Left ventricle myocardium inferior (tissue), 1 donor: ENCODE data around the gene SNX9. TPM values are rescaled to one million over a fixed set of nuclear protein-coding genes. Genes with fewer than 3 reads are reported as not detected.

Experiments used
- DNase-seq: peaks from one replicate; pipeline ENCODE4 v3.0.0-alpha.2; 2020
- H3K27ac ChIP-seq: fragments of 200-600 bp; replicated peaks from 2 replicates; pipeline ENCODE4 v1.8.0; 2021
- H3K27me3 ChIP-seq: fragments of 200-600 bp; 2 replicates; pipeline ENCODE4 v1.8.0; 2021; ENCODE audit warnings: low read depth
- H3K36me3 ChIP-seq: fragments of 200-600 bp; 2 replicates; pipeline ENCODE4 v1.8.0; 2021
- H3K4me1 ChIP-seq: fragments of 200-600 bp; 2 replicates; pipeline ENCODE4 v1.8.0; 2021
- H3K4me3 ChIP-seq: fragments of 200-600 bp; 2 replicates; pipeline ENCODE4 v1.8.0; 2021; ENCODE audit warnings: mild to moderate bottlenecking, moderate library complexity
- H3K9me3 ChIP-seq: fragments of 200-600 bp; replicated peaks from 2 replicates; pipeline ENCODE4 v1.8.0; 2021
- CTCF ChIP-seq: fragments of 200-600 bp; IDR thresholded peaks from 2 replicates; pipeline ENCODE4 v1.8.0; 2021; ENCODE audit warnings: antibody characterized with exemption, mild to moderate bottlenecking, borderline replicate concordance
- intact Hi-C: fragments of 100-400 bp; cut with micrococcal nuclease; formaldehyde crosslinking; loops from one replicate; pipeline ENCODE4 v1.11.0; 2022
- total RNA-seq: library from RNA; stranded (reverse); fragmentation: NEBNext Ultra II Directional; extraction: Animal tissue kit (Norgen Biotek cat#: 25700); gene quantifications from one replicate; pipeline ENCODE4 v1.2.1, GENCODE V29; 2021
- donor health status: DM: no; HTN: yes; CAD: no; lungs with severe emphysema.

SNX9 gene
- total RNA-seq, 1 donor from 2014 or later, result 31.9 TPM

GRCh38 chr6:157804448-157805327, 18.4 kb upstream of the SNX9 start:
- DNase-seq, result no peak
- no peak for TF ChIP-seq CTCF
- intact Hi-C loops, result no loop called here
- H3K27me3 ChIP-seq, result no peaks in the 10 kb centered on the region
- peaks cover 17% of the 10 kb centered on the region for H3K9me3 ChIP-seq
- H3K4me3 ChIP-seq, result no peak overlapping the region
- no peak overlapping the region for H3K27ac ChIP-seq
- H3K36me3 ChIP-seq, result no peaks in the 10 kb centered on the region
- no peaks in the 10 kb centered on the region for H3K4me1 ChIP-seq

- no peak for DNase-seq
- TF ChIP-seq CTCF, result no peak
- H3K9me3 ChIP-seq, result peaks cover 17% of the 10 kb centered on the region
- H3K4me1 ChIP-seq, result no peaks in the 10 kb centered on the region
- intact Hi-C loops, result no loop called here
- no peaks in the 10 kb centered on the region for H3K36me3 ChIP-seq
- H3K27ac ChIP-seq, result no peak overlapping the region
- H3K4me3 ChIP-seq, result no peak overlapping the region
- H3K27me3 ChIP-seq, result no peaks in the 10 kb centered on the region
Measured at GRCh38 chr6:157806131-157806855, 16.8 kb upstream of the SNX9 start.

- no peak for DNase-seq
- intact Hi-C loops, result no loop called here
- no peak overlapping the region for H3K27ac ChIP-seq
- H3K9me3 ChIP-seq, result peaks cover 17% of the 10 kb centered on the region
- no peak overlapping the region for H3K4me3 ChIP-seq
- H3K36me3 ChIP-seq, result no peaks in the 10 kb centered on the region
- TF ChIP-seq CTCF, result no peak
- H3K27me3 ChIP-seq, result no peaks in the 10 kb centered on the region
- H3K4me1 ChIP-seq, result no peaks in the 10 kb centered on the region
Measured at GRCh38 chr6:157806856-157807215, 16.2 kb upstream of the SNX9 start.

GRCh38 chr6:157808405-157808950, 14.6 kb upstream of the SNX9 start:
- Histone ChIP-seq H3K4me1 (peaks cover 10% of the 10 kb centered on the region), H3K9me3 (peaks cover 17% of the 10 kb centered on the region), H3K27ac (no peak overlapping the region), H3K4me3 (no peak overlapping the region), H3K36me3 (no peaks in the 10 kb centered on the region), H3K27me3 (no peaks in the 10 kb centered on the region)
- no peak for TF ChIP-seq CTCF
- DNase-seq, result no peak
- intact Hi-C loops, result no loop called here

- H3K27ac ChIP-seq, result no peak overlapping the region
- no peak for TF ChIP-seq CTCF
- intact Hi-C loops, result no loop called here
- no peak for DNase-seq
- peaks cover 21% of the 10 kb centered on the region for H3K4me1 ChIP-seq
- no peaks in the 10 kb centered on the region for H3K27me3 ChIP-seq
- peaks cover 17% of the 10 kb centered on the region for H3K9me3 ChIP-seq
- H3K36me3 ChIP-seq, result no peaks in the 10 kb centered on the region
- H3K4me3 ChIP-seq, result no peak overlapping the region
Measured at GRCh38 chr6:157809613-157810012, 13.4 kb upstream of the SNX9 start.
